Adrenal gland (tissue), 5 donors: ENCODE measurements around the gene BCORL1.
A peak's percentile ranks its signal among the peaks of the same experiment; 100 is the strongest.

Experiments
- CTCF ChIP-seq, 6 experiments: fragments of 450-650 bp in 4 of 6; fragments of 200-600 bp in 2 of 6; sonication (generic) in 1 of 6; IDR thresholded peaks; 1 replicate in 5 of 6; 2 replicates in 1 of 6; pipeline versions ENCODE4 v1.5.1 to v1.8.0; 2016 to 2021; ENCODE audit warnings: antibody characterized with exemption in 6 of 6, mild to moderate bottlenecking in 2 of 6, moderate library complexity in 1 of 6
- POLR2A ChIP-seq, 2 donors: fragments of 450-650 bp; IDR thresholded peaks; one replicate each; pipeline ENCODE4 v1.6.1; 2017; ENCODE audit warnings: antibody characterized with exemption in 2 of 2, mild to moderate bottlenecking in 2 of 2, moderate library complexity in 1 of 2
- donor health status: DM: no; HTN: no; CAD: no.

- TF ChIP-seq CTCF (IDR thresholded peaks at IDR 0.05) (peak in 3 of 6 experiments; percentile 23 to 39 (median 23)), POLR2A (IDR thresholded peaks at IDR 0.05) (no peak)
These were observed 100.0 kb downstream of the BCORL1 start for GRCh38 chrX:130082244-130083106.
